ENCODE measurements around the gene ART1.
"Not testable (repeated sequence)": the region's sequence is repeated elsewhere in the genome, so short reads cannot be mapped to it uniquely, and the experiment has no call there.

The ART1 gene

DNA sequence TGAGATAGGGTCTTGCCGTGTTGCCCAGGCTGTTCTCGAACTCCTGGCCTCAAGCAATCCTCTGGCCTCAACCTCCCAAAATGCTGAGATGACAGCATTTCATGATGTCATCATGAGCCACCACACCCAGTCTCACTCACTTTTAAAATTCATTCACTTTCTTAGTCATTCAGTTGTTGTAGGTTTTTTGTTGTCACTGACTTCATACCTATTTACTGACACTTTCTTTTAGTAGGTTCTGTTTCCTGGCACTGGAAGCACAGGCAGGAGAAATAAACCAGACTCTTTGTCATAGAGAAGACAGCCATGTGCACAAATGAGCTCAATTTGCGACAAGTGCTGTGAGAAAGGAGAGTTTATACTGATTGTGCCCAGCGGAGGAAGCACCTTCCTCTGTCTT, 13.6 kb upstream of the ART1 start:
- DNase-seq (ENCODE audit: low read depth in 1 of 2, low spot score in 1 of 2) = no peak

DNA sequence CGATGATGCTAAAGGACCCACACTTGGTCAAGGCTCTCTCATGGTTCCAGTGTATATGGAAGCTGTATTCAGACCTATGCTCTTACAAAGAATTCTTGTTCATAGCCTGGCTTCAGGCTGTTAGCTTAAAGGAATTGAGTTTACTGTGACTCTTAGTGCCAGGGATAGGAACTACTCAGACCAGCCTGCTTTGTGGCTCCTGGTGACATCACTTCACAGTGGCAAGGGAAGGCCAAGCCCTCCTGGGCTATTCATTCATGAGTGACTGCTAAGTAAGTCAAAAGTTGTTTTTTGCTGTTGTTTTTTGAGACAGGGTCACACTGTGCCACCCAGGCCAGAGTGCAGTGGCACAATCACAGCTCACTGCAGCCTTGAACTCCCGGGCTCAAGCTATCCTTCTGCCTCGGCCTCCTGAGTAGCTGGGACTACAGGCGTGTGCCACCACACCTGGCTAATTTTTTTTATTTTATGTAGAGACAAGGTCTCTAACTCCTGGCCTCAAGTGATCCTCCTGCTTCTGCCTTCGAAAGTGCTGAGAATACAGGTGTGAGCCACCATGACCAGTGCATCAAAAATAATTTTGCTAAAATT, 12.8 kb upstream of the ART1 start:
- DNase-seq (ENCODE audit: low read depth in 1 of 2, low spot score in 1 of 2) = no peak

DNA sequence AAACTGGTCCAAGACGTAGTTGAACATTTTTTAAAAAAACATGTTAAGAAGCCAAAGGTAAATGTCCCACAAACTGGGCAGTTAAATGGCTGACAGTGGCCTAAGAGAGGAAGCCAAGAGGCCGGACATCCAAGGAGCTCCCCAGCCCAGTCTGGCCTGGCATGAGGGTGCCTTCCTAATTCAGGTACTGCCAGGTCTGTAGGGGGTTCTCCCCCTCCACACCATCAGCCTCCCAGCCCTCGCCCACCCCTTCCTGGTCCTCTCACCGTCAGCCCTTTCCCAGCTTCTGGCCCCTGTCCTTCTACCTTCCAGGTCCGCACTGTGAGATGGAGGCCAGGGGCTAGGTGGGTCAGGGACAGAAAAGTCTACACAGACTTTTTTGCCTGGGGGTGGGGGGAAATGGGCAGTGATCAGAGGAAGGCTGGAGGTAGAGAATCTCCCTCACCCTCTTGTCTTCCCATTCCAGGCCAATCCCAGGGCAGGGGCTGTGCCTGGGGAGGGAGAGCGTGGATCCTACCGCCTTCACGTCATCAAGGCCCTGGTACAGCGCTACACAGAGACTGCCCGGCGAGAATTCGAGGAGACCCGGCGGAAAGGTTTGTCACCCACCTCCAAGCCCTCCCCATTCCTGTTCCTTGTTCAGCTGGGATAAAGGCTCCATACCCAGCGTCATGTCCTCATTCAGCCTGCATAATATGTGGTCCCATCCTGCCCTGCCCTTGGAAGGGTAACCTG, 9.1 kb upstream of the ART1 start:
- no peak for DNase-seq (ENCODE audit: low read depth in 1 of 2, low spot score in 1 of 2)

DNA sequence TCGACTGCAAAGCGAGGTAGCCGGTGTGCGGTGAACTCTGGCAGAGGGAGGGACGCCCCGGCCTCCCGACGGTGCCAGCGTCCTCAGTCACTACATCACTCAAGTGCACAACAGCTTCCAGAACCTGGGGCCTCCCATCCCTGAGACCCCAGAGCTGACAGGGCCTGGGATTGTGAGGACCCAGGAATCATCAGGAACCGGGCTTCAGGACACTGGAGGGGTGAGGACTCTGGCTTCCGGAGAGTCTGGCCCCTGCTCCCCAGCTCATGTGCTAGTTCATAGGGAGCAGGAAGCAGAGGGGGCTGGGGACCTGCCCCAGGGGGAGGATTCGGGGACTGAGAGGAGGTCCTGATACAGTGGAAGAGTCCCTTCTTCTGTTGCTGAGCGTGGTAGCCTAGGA, 7.7 kb upstream of the ART1 start:
- DNase-seq (ENCODE audit: low read depth in 1 of 2, low spot score in 1 of 2) = no peak

DNA sequence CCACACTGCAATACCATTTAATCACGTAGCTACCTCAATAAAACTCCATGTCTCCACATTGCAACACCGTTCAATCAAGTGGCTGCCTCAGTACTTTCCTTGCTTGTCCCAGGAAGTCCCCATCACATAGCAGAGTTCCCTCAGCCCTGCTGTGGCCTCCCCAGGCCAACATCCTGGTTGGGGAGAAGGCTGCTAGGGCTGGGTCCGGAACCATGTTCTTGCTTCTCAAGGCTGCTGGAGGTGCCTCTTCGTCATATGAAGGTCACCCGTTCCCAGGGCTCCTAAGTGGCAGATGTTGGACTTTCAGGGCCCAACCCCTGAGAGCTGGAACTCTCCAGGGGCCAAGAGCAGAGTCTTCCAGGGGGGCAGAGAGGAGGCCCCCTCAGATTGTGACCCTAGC, 6.4 kb upstream of the ART1 start:
- DNase-seq (ENCODE audit: low read depth in 1 of 2, low spot score in 1 of 2) = no peak

DNA sequence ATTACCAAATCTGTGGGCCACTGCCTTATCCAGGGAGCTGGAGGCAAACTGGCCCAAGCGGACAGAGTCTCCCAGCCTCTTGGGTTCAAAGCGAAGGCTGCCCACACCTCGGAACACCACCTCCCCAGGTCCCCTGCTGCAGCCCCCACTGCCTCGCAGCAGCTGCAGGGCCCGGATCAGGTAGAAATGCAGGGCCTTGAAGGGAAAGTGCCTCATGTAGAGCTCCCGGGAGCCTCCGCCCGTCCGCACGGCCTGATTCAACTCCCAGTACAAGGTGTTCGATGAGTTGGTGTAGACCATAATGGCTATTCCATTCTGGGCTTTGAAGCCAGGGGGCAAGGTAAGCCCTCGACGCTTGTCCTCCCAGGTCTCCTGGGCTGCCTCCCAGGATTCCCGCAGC, 5.1 kb upstream of the ART1 start:
- no peak for DNase-seq (ENCODE audit: low read depth in 1 of 2, low spot score in 1 of 2)

DNA sequence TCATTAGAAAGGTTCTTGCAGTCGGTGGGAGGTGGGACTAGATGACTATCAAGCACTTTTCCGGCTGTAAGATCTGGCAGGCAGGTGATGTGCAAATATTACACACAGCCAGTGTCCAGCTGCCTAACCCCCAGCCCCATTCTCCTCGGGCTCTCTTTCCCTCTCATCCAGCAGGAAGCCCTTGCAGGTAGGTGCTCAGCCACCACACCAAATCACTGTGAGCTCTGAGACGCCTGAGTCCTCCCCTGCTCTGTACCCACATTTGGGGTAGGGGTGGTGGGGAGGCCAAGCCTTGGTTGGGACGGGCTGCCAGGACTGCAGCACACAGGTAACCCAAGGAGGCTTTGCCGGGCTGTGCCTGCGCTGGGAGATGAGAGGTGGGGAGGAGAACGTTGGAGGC, 3.7 kb upstream of the ART1 start:
- DNase-seq (ENCODE audit: low read depth in 1 of 2, low spot score in 1 of 2) = no peak

DNA sequence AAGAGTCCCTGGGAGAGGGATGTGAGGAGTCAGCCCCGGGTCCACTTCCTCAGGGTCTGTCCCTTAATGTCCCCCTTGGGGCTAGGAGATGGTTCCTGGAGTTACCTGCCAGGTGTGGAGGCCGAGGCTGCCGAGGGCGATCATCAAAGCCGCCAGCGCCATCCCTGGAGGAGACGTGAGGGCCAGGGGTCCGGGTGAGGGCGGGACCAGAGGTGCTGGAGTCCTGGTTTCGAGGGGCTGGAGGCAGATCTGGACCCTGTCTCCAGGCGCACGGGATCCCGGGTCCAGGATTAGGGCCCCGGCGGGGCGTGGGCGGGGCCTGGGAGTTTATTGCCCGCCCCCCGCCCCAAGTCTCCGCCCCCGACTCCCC, 3.2 kb upstream of the ART1 start, which contains the start of gene ART5:
Gene ART5 (minus strand): TSS at position 292 of the 370 bp plus-strand sequence. CDS start 130 bp downstream, at position 162.
- DNase-seq (ENCODE audit: low read depth in 1 of 2, low spot score in 1 of 2) = no peak

DNA sequence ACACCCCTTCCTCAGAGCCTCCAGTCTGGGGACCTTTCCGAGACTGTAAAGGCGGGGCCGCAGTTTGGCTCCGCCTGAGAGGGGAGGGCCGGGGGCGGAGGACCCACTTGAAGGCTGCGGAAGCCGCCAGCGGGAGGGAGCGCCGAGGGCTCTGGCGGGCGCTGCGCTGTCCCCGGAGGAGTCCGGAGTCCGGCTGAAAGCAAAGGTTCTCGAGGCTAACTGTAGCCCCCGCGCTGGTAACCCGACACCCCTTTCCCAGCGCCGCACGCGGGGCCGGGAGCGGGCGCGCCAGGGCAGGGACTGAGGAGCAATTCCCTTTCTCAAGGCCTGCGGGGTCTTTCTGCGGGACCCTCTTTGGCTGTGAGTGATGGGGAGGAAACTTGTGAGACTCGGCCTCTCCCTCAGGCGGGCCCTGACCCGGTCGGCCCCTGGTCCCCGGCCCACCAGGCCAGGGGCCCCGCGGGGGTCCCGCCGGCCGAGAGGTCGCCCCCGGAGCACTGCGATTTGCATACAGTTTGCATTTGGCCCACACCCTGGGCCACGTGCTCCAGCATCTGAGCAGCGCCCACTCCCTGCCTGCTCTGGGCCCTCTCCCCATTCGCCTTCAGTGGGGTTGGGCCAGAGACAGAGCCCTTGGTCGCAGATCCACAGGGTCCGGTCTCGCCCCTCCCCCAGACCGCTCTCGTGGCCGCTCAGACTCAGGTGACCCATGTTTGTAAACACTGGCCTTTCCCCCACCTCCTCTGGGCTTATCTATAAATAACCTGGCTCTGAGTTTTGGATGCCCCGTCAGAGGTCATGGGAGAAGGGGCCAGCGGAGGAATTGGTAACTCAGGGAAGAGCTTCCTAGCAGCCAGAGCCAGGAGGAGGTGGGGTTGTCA, 2.6 kb upstream of the ART1 start:
- DNase-seq (ENCODE audit: low read depth in 1 of 2, low spot score in 1 of 2) = peak; percentile 51 to 64

DNA sequence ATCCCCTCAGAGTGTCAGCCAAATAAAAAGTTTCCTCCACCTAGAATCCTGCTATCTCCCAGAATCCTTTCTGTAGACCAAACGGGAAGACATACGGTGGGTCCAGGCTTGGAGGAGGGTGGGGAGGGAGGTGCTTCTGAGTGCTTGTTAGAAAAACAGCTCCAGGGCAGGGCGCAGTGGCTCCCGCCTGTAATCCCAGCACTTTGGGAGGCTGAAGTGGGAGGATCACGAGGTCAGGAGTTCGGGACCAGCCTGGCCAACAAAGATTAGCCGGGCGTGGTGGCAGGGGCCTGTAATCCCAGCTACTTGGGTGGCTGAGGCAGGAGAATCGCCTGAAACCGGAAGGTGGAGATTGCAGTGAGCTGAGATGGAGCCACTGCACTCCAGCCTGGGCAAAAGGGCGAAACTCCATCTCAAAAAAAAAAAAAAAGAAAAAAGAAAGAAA, 1.8 kb upstream of the ART1 start:
- not testable (repeated sequence) for DNase-seq (ENCODE audit: low read depth in 1 of 2, low spot score in 1 of 2)

DNA sequence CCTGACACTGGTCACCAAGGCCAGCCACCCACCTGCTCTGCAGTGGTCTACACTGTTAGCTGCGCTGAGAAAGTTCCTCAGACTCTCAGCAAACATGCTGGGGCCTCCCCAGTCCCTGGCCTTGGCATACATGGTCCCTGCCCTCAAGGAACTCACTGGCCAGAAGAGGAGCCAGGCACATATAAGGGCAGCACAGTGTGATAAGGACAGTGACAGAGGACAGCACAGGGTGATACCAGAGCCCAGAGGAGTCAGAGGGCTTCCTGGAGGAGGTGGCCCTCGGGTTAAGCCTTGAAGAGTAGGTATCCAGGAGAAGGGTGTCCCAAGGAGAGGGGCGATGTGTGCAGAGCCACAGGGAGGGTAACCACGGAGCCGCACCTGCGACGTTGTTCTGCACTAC, 624 bp downstream of the ART1 start:
- no peak for DNase-seq (ENCODE audit: low read depth in 1 of 2, low spot score in 1 of 2)

DNA sequence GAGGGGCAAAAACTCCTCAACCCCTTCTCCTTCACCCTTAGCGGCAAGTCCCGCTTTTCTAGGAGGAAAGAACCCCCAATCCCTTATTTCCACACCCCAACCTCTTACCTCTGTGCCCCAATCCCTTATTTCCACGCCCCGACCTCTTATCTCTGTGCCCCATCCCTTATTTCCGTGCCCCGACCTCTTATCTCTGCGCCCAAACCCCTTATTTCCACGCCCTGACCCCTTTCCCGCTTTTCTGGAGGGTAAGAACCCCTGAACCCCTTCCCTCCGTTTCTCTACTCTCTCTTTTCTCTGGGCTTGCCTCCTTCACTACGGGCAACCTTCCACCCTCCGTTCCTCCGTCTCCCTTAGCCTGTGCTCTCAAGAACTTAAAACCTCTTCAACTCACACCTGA, 3.9 kb downstream of the ART1 start:
- DNase-seq (ENCODE audit: low read depth in 1 of 2, low spot score in 1 of 2) = not testable (repeated sequence)

DNA sequence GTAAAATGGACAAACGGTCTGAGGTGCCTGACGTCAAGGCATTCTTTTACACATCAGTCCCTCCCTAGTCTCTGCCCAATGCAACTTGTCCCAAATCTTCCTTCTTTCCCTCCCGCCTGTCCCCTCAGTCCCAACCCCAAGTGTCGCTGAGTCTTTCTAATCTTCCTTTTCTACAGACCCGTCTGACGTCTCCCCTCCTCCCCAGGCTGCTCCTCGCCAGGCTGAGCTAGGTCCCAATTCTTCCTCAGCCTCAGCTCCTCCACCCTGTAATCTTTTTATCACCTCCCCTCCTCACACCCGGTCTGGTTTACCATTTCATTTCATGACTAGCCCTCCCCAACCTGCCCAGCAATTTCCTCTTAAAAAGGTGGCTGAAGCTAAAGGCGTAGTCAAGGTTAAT, 4.4 kb downstream of the ART1 start:
- DNase-seq (ENCODE audit: low read depth in 1 of 2, low spot score in 1 of 2) = not testable (repeated sequence)

DNA sequence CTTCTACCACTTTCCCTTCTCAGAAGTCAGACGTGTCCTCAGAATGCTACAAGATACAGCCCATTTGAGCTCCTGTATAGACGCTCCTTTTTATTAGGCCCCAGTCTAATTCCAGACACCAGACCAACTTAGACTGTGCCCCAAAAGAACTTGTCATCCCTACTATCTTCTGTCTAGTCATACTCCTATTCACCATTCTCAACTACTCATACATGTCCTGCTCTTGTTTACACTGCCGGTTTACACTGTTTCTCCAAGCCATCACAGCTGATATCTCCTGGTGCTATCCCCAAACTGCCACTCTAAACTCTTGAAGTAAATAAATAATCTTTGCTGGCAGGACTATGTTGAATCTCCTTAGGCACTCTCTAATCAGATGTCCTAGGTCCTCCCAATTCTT, 7.6 kb downstream of the ART1 start:
- DNase-seq (ENCODE audit: low read depth in 1 of 2, low spot score in 1 of 2) = not testable (repeated sequence)

DNA sequence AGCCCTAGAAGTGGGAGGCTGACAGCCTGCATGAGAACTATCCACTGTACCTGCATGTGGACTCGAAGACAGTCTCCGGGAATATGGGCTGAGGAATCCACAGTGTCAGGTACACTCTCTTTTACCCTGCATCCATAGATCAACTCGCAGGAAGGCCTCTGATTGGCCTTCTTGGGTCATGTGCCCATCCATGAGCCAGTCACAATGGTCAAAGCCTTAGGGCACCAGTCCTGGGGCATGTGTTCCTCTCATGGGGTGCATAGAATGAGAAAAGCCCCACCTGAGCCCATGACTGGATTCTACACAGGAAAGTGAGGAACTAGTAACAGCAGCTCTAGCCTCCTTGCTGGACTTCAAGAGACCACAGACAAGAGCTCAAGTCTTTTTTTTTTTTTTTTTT, 10.6 kb downstream of the ART1 start:
- no peak for DNase-seq (ENCODE audit: low read depth in 1 of 2, low spot score in 1 of 2)

DNA sequence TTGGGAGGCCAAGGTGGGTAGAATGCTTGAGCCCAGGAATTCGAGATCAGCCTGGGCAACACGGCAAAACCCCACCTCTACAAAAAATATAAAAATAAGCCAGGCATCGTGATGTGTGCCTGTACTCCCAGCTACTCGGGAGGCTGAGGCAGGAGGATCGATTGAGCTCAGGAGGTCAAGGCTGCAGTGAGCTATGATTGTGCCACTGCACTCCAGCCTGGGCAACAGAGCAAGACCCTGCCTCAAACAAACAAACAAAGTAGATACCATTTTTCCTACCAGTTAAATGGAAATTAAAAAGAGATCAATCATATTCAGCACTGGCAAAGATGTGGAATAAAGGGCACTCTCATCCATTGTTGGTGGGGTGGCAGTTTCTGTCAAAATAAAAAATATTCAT, 12.4 kb downstream of the ART1 start:
- not testable (repeated sequence) for DNase-seq (ENCODE audit: low read depth in 1 of 2, low spot score in 1 of 2)

DNA sequence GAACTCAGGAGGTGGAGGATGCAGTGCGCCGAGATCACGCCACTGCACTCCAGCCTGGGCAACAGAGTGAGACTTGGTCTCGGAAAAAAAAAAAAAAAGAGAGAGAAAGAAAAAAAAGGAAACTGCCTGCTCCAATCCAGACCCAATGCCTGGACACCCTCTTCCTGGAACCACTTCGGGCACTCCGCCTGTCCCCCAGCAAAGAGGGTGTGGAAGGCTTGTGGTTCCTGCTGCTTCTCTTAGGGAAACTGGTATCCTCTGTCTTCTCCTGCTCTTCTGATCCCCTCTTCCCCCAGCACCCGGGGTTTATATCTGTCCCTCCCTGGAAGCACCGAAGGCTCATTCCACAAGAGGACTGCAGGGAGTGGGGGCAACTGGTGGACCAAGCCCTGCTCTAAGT, 13.3 kb downstream of the ART1 start:
- DNase-seq (ENCODE audit: low read depth in 1 of 2, low spot score in 1 of 2) = no peak

DNA sequence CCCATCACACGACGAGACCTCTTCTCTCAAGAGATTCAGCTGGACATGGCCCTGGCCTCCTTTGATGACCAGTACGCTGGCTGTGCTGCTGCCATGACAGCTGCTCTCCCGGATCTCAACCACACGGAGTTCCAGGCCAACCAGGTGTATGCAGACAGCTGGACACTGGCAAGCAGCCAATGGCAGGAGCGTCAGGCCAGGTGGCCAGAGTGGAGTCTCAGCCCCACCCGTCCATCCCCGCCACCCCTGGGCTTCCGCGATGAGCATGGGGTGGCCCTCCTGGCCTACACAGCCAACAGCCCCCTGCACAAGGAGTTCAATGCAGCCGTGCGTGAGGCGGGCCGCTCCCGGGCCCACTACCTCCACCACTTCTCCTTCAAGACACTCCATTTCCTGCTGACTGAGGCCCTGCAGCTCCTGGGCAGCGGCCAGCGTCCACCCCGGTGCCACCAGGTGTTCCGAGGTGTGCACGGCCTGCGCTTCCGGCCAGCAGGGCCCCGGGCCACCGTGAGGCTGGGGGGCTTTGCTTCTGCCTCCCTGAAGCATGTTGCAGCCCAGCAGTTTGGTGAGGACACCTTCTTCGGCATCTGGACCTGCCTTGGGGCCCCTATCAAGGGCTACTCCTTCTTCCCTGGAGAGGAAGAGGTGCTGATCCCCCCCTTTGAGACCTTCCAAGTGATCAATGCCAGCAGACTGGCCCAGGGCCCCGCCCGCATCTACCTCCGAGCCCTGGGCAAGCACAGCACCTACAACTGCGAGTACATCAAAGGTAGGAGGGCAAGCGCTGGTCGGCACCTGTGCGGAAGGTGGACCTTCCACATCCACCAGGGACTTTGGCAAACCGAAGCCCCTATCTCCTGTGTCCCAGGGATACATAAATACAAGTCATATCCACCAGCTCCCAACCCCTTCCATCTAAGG, 14.9 kb downstream of the ART1 start:
- no peak for DNase-seq (ENCODE audit: low read depth in 1 of 2, low spot score in 1 of 2)

DNA sequence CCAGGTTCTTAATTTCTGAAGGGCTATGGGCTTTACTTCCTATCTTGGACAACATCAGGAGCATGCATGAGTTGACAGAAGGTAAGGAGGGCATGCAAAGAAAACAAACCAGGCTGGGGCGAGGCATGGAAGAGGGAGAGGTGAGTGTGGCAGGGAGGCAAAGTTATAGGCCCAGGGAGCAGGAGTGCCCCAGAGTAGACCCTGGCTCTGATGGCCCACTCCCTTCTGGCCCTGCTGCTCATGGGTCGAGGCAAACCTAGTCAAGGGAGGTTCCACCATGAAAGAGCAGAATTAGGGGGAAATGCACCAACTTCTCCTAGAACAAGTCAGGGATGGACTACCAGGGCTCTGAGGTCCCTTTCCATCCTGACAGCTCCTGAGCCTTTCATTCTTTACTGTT, 16.0 kb downstream of the ART1 start:
- DNase-seq (ENCODE audit: low read depth in 1 of 2, low spot score in 1 of 2) = no peak

DNA sequence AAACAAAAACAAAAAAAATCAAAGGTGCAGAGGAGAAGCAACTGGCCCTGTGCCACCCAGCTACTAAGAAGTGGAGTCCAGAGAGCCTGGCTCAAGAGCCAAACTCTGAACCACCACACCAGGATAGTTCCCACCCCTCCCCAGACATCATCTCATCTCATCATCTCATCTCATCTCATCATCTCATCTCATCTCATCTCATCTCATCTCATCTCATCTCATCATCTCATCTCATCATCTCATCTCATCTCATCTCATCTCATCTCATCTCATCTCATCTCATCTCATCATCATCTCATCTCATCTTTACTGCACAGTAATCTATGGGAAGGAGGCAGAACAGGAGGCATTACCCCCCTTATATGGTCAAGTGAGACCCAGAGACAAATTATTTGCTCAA, 17.9 kb downstream of the ART1 start:
- DNase-seq (ENCODE audit: low read depth in 1 of 2, low spot score in 1 of 2) = no peak

DNA sequence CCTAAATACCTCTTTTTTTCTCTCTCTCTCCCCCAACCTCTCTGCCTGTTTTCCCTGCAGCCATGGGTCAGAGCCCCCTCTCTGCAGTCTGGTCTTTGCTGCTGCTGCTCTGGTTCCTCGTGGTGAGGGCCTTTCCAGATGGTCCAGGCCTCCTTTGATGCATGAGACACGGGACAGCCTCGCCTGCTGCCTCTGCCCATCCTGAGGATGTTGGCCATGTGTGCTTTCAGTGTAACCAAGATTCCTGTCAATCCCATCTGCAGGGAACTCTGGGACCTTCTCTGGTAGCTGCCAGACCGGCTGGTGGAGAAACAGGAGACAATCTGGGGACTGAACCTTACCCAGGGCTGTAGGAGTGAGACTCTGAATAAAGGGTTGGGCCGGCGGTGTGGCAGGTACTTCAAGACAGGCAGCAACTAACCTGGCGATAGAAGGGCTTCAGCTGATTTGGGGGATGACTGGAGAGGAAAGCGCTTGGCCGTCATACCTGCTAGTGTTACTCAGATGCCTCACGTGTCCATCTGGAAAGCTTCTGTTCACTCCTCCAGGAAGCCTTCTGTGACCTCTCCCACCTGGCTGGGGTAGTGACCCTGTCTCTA, 19.2 kb downstream of the ART1 start:
- no peak for DNase-seq (ENCODE audit: low read depth in 1 of 2, low spot score in 1 of 2)

All from activated T-helper 1 cell treated with anti-CD3 and anti-CD28 coated beads, Interleukin-2, amount 50 U/mL, for 16 hours (primary cell).